ENCODE measurements around the gene CTNND2.

DNA sequence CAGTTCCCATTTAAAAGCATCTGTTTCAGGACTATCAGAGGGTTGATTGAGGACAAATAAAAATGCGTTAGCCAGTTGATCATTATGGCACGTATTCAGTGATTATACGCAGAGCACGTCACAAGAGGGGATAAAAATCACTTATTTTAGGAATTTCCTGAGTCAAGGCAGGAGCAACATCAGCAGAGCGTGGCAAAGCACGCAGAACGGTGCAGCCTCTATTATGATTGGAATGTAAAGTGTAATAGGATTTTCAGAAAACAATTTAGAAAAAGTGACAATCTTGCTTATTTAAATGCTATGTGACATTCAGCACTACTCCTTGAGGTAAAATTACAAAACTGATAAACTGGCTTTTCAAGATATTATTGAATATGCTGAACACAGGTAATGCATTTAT, 729.7 kb downstream of the CTNND2 start:
- TF ChIP-seq, protein P1, sequence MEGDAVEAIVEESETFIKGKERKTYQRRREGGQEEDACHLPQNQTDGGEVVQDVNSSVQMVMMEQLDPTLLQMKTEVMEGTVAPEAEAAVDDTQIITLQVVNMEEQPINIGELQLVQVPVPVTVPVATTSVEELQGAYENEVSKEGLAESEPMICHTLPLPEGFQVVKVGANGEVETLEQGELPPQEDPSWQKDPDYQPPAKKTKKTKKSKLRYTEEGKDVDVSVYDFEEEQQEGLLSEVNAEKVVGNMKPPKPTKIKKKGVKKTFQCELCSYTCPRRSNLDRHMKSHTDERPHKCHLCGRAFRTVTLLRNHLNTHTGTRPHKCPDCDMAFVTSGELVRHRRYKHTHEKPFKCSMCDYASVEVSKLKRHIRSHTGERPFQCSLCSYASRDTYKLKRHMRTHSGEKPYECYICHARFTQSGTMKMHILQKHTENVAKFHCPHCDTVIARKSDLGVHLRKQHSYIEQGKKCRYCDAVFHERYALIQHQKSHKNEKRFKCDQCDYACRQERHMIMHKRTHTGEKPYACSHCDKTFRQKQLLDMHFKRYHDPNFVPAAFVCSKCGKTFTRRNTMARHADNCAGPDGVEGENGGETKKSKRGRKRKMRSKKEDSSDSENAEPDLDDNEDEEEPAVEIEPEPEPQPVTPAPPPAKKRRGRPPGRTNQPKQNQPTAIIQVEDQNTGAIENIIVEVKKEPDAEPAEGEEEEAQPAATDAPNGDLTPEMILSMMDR (IDR thresholded peaks at IDR 0.05; ENCODE audit: low read length), result no peak
- TF ChIP-seq EZH2 (optimal IDR thresholded peaks at IDR 0.05; ENCODE audit: low read depth, low read length) (no peak), EZH2phosphoT487 (IDR thresholded peaks at IDR 0.05; ENCODE audit: low read length) (no peak)
